SK-N-SH treated with all-trans-retinoic acid at 6 μM for 48 hours (cell line): ENCODE data around the gene SLC5A4.

ENCODE experiments used
- ATAC-seq: fragments of 200-7000 bp; cut with Tn5 transposase; 3 replicates; pipeline ENCODE4 v1.9.1; 2020; ENCODE audit warnings: mild to moderate bottlenecking, moderate library complexity
- ARNTL ChIP-seq: fragments of 450-650 bp; formaldehyde crosslinking; IDR thresholded peaks from 2 replicates; pipeline ENCODE4 v1.5.0; 2020; ENCODE audit warnings: low read depth, mild to moderate bottlenecking, moderate library complexity, borderline replicate concordance
- BACH2 ChIP-seq: fragments of 250-450 bp; sonication (Bioruptor Pico); IDR thresholded peaks from 2 replicates; pipeline ENCODE4 v1.9.0; 2021; ENCODE audit warnings: mild to moderate bottlenecking, borderline replicate concordance
- CSDC2 ChIP-seq: fragments of 250-450 bp; sonication (Bioruptor Pico); IDR thresholded peaks from 2 replicates; pipeline ENCODE4 v1.5.0; 2020; ENCODE audit warnings: mild to moderate bottlenecking, moderate library complexity
- GLIS3 ChIP-seq: fragments of 250-450 bp; sonication (Bioruptor Pico); IDR thresholded peaks from 2 replicates; pipeline ENCODE4 v1.5.0; 2020; ENCODE audit warnings: mild to moderate bottlenecking, moderate library complexity
- PATZ1 ChIP-seq: fragments of 250-450 bp; sonication (Bioruptor Pico); IDR thresholded peaks from 2 replicates; pipeline ENCODE4 v1.8.0; 2020; ENCODE audit warnings: mild to moderate bottlenecking, moderate library complexity, borderline replicate concordance
- RARB ChIP-seq: fragments of 250-450 bp; sonication (Bioruptor Pico); IDR thresholded peaks from 2 replicates; pipeline ENCODE4 v1.8.0; 2021; ENCODE audit warnings: mild to moderate bottlenecking, moderate library complexity
- TOX ChIP-seq: fragments of 250-450 bp; sonication (Bioruptor Pico); IDR thresholded peaks from 2 replicates; pipeline ENCODE4 v1.8.0; 2021; ENCODE audit warnings: mild to moderate bottlenecking, moderate library complexity, borderline replicate concordance
- ZC3H10 ChIP-seq: fragments of 250-450 bp; sonication (Bioruptor Pico); IDR thresholded peaks from 2 replicates; pipeline ENCODE4 v1.5.1; 2021; ENCODE audit warnings: mild to moderate bottlenecking, moderate library complexity
- ZFP3 ChIP-seq: fragments of 250-450 bp; sonication (Bioruptor Pico); IDR thresholded peaks from 2 replicates; pipeline ENCODE4 v1.5.0; 2020; ENCODE audit warnings: mild to moderate bottlenecking, moderate library complexity
- ZNF565 ChIP-seq: fragments of 450-650 bp; formaldehyde crosslinking; conservative IDR thresholded peaks from 2 replicates; pipeline ENCODE4 v1.5.0; 2020; ENCODE audit warnings: low read depth, mild to moderate bottlenecking, moderate library complexity
- ZNF70 ChIP-seq: fragments of 450-650 bp; formaldehyde crosslinking; IDR thresholded peaks from 2 replicates; pipeline ENCODE4 v1.5.0; 2020; ENCODE audit warnings: mild to moderate bottlenecking, moderate library complexity
- ZNF8 ChIP-seq: fragments of 450-650 bp; formaldehyde crosslinking; IDR thresholded peaks from 2 replicates; pipeline ENCODE4 v1.5.0; 2020; ENCODE audit warnings: mild to moderate bottlenecking, moderate library complexity
- TF ChIP-seq, protein P1 (sequence below): fragments of 250-450 bp; sonication (Bioruptor Pico); IDR thresholded peaks from 2 replicates; pipeline ENCODE4 v1.5.1; 2020; ENCODE audit warnings: low read depth, mild to moderate bottlenecking, moderate library complexity
- TF ChIP-seq, protein P2 (sequence below): fragments of 250-450 bp; sonication (Bioruptor Pico); IDR thresholded peaks from 2 replicates; pipeline ENCODE4 v1.5.0; 2020; ENCODE audit warnings: mild to moderate bottlenecking, moderate library complexity
- TF ChIP-seq, protein P3 (sequence below): fragments of 250-450 bp; sonication (Bioruptor Pico); IDR thresholded peaks from 2 replicates; pipeline ENCODE4 v1.5.1; 2021; ENCODE audit warnings: mild to moderate bottlenecking, moderate library complexity

Gene SLC5A4

GRCh38 chr22:32240461-32240860 lies 14.7 kb downstream of the SLC5A4 start:
- TF ChIP-seq TOX (no peak), GLIS3 (no peak), PATZ1 (CRISPR knock-in tag) (no peak), ZC3H10 (no peak)
- no peak for ATAC-seq

- no peak for ATAC-seq
Measured at GRCh38 chr22:32237906-32238305, 17.2 kb downstream of the SLC5A4 start.

GRCh38 chr22:32236970-32237369 lies 18.2 kb downstream of the SLC5A4 start:
- no peak for TF ChIP-seq ZNF8
- no peak for TF ChIP-seq ARNTL (CRISPR knock-in tag)
- no peak for TF ChIP-seq TOX
- TF ChIP-seq GLIS3, result no peak
- ATAC-seq, result no peak

More at GRCh38 chr22:32237906-32238305, 17.2 kb downstream of the SLC5A4 start:
- TF ChIP-seq, protein P1, sequence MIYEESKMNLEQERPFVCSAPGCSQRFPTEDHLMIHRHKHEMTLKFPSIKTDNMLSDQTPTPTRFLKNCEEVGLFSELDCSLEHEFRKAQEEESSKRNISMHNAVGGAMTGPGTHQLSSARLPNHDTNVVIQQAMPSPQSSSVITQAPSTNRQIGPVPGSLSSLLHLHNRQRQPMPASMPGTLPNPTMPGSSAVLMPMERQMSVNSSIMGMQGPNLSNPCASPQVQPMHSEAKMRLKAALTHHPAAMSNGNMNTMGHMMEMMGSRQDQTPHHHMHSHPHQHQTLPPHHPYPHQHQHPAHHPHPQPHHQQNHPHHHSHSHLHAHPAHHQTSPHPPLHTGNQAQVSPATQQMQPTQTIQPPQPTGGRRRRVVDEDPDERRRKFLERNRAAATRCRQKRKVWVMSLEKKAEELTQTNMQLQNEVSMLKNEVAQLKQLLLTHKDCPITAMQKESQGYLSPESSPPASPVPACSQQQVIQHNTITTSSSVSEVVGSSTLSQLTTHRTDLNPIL, result no peak
- TF ChIP-seq RARB (no peak), ZNF70 (no peak), CSDC2 (CRISPR knock-in tag) (no peak)
- TF ChIP-seq, protein P2, sequence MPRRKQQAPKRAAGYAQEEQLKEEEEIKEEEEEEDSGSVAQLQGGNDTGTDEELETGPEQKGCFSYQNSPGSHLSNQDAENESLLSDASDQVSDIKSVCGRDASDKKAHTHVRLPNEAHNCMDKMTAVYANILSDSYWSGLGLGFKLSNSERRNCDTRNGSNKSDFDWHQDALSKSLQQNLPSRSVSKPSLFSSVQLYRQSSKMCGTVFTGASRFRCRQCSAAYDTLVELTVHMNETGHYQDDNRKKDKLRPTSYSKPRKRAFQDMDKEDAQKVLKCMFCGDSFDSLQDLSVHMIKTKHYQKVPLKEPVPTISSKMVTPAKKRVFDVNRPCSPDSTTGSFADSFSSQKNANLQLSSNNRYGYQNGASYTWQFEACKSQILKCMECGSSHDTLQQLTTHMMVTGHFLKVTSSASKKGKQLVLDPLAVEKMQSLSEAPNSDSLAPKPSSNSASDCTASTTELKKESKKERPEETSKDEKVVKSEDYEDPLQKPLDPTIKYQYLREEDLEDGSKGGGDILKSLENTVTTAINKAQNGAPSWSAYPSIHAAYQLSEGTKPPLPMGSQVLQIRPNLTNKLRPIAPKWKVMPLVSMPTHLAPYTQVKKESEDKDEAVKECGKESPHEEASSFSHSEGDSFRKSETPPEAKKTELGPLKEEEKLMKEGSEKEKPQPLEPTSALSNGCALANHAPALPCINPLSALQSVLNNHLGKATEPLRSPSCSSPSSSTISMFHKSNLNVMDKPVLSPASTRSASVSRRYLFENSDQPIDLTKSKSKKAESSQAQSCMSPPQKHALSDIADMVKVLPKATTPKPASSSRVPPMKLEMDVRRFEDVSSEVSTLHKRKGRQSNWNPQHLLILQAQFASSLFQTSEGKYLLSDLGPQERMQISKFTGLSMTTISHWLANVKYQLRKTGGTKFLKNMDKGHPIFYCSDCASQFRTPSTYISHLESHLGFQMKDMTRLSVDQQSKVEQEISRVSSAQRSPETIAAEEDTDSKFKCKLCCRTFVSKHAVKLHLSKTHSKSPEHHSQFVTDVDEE (CRISPR knock-in tag), result no peak

- TF ChIP-seq, protein P3, sequence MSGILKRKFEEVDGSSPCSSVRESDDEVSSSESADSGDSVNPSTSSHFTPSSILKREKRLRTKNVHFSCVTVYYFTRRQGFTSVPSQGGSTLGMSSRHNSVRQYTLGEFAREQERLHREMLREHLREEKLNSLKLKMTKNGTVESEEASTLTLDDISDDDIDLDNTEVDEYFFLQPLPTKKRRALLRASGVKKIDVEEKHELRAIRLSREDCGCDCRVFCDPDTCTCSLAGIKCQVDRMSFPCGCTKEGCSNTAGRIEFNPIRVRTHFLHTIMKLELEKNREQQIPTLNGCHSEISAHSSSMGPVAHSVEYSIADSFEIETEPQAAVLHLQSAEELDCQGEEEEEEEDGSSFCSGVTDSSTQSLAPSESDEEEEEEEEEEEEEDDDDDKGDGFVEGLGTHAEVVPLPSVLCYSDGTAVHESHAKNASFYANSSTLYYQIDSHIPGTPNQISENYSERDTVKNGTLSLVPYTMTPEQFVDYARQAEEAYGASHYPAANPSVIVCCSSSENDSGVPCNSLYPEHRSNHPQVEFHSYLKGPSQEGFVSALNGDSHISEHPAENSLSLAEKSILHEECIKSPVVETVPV, result no peak
- no peak for TF ChIP-seq ARNTL (CRISPR knock-in tag)
- TF ChIP-seq, all 23 proteins: peak for 0
- no peak for ATAC-seq
Measured at GRCh38 chr22:32233091-32233490, 22.1 kb downstream of the SLC5A4 start.

DNA sequence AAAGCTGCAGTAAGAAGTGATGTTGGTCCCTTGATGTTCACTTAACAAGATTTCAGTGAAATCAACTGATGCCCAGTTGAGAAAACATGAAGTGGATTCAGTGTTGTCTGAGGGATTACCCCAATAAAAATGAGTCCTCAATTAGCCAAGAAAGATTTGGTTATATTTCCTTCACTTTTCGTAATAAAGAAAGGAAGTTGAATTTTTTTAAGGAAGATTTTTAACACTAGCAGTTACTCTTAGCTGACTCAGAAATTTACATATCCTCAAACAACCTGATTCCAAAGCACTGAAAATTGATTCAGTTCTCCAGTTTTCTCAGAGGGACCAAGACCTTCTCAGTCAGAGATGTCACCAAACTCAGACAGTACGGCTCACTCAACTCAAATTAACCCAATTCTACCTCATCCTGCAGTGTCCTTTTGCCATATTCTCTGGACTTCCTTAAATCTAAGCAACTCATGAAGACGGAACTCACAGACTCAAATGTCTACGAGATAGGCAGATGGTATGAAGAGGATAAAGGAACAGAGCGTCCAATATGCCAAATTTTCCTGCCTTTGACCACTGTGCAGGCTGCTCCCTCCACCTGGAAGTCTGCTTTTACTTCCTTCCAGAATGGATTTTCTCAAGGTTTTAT lies 22.8 kb downstream of the SLC5A4 start:
- ATAC-seq, result no peak
- TF ChIP-seq ZNF565 (CRISPR knock-in tag), result no peak
- TF ChIP-seq BACH2, result no peak
- TF ChIP-seq ZNF8, result no peak
- no peak for TF ChIP-seq ZFP3
- TF ChIP-seq, protein P1, result no peak
- TF ChIP-seq RARB, result no peak
- TF ChIP-seq, protein P3, result no peak
